ENCODE results near the gene WHRN.

Gene WHRN

GRCh38 chr9:114378016-114378415 lies 127.3 kb downstream of the WHRN start:
- DNase-seq (ENCODE audit: low spot score), result no peak

DNA sequence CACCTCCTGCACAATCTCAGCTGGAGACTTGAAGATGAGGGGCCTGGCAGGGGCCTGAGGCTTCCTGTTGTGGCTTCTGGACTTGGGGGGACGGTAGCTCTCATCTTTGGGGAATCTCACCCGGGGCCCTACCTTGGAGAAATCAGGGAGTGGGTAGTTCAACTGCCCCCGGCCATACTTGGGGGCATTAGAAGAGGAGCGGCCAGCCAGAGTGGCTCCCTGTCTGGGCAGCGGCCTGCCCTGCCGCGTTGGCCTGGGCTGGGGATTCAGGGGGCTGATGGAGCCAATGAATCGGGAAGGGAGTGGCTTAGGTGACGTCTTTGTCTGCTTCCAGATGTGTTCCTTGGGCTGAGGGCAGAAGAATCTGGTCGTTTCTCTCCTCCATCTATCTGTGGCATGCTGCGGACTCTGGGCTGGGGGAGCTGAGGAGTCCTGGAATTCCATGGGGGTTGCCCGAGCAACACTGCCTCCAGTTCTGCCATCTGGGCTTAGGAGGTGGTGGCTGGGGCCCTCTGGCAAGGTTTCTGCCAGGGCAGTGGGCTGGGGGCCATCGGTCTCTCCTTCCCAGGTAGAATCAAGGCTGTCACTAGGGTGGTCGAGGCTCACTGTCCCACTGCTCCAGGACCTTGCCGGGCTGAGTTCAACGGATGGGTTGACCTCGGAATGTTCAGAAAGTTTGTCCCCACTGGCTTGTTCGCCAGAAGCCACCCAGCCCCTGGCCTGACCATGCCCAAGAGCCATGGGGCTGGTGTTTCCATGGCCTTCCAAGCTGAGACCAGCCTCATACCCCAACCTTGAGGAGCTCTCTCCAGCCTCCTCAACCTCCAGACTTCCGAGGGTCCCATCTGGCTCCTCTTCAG lies 128.5 kb downstream of the WHRN start:
- no peak for DNase-seq (ENCODE audit: low spot score)

DNA sequence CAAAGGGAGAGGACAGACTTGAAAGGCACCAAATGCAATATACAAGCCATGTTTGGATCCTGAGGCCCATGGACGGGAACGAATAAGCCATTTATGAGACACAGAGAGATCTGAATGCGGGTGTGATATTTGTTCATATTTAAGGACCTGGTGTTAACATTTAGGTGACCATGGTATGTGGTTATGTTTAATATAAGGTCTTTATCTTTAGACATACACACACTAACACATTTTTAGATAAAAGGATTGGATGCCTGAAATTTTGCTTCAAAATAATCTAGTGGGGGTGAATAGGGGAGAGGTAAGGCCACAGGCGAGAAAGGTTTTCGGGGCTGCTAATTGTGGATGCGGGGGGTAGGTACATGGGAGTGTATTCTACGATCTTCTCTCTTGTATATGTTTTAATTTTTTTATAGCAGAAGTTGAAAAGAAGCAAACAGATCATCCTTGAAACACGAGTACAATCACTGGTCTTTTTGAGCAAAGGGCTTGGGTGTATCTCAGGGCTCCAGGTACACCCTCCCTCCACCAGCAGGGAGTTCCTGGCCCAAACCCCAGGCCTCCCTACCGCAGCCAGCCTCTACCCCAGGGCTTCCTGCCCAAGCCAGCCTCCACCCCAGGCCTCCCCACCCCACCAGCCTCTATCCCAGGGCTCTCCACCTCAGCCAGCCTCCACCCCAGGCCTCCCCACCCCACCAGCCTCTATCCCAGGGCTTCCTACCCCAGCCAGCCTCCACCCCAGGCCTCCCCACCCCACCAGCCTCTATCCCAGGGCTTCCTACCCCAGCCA lies 129.7 kb downstream of the WHRN start:
- no peak for DNase-seq (ENCODE audit: low spot score)

DNA sequence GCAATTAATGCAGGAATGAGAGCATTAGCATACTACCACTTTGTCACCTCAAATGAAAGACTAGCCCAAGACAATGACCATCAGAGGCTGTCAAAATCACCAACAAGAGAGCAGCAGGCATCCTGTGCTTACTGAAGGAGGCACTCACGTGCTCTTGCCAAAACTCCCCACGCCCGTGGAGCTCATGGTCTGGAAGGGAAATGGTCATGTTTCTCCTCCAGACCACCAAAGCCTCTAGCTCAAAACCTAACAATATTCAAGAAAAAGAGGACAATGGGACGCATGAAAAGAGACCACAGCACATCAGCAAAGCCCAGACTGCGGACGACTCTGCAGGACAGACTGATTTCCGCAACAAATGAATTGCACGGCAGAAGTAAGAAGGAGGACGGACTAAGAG lies 130.3 kb downstream of the WHRN start:
- DNase-seq (ENCODE audit: low spot score), result no peak

GRCh38 chr9:114373960-114374730 lies 131.1 kb downstream of the WHRN start:
- no peak for DNase-seq (ENCODE audit: low spot score)

DNA sequence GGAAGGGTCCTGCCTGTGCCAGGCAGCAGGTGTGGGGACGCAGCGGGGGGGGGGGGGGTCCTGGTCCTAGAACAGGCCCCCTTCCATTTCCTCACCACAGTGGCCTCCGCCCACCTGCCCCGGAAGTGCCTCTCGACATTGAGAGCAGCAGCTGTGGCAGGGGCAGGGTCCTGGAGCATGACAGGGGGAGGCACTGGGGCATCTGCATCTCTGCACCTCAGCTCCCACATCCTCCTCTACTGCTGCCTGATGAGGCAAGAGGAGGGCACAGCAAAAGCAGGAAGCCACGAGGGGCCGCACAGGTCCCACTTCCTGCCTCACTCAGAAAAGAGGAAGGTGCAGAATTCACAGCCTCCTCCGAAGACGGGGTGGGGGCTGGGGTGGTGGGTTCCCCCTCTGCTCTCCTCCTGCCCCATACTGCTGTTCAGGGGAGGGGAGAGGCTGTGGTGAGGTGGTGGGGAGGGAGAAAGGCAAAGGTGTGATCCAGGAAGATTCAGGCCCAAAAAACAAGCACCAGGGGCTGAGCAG lies 132.3 kb downstream of the WHRN start:
- DNase-seq (ENCODE audit: low spot score), result no peak

GRCh38 chr9:114371973-114372917 lies 133.0 kb downstream of the WHRN start:
- DNase-seq (ENCODE audit: low spot score), result no peak

DNA sequence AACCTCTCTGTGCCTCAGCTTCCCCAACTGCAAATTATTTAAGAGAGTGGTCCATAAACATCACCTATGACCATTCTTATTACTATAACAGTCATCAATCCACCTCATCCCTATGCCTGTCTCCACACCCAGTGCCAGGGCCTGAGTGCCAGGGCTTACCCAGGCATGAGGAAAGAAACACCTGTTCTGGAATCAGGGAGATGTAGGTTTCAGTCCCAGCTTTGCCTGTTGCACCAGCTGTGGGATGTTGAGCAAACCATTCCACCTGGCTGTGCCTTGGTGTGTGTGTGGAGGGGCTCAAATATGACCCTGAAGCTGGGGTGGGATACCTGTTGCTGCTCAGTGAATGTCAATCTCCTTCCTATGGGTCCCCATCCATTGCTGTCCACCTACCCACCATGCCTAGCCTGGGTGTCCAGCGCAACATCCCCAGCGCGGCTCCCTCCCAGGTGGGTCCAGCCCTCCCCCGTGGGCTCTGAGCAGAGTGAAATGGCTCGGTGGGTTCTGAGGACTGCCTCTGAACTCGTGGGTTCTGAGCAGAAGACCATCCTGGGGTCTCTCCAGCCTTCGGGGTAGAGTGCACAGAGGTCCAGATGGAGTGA lies 133.8 kb downstream of the WHRN start:
- DNase-seq (ENCODE audit: low spot score), result no peak

- DNase-seq (ENCODE audit: low spot score), result no peak
Observed at GRCh38 chr9:114370968-114371320, 134.3 kb downstream of the WHRN start.

- DNase-seq (ENCODE audit: low spot score), result no peak
Observed at GRCh38 chr9:114370251-114370967, 134.9 kb downstream of the WHRN start.

- no peak for DNase-seq (ENCODE audit: low spot score)
Observed at GRCh38 chr9:114369216-114370130, 135.8 kb downstream of the WHRN start.

GRCh38 chr9:114367772-114368569 lies 137.3 kb downstream of the WHRN start:
- DNase-seq (ENCODE audit: low spot score), result no peak

DNA sequence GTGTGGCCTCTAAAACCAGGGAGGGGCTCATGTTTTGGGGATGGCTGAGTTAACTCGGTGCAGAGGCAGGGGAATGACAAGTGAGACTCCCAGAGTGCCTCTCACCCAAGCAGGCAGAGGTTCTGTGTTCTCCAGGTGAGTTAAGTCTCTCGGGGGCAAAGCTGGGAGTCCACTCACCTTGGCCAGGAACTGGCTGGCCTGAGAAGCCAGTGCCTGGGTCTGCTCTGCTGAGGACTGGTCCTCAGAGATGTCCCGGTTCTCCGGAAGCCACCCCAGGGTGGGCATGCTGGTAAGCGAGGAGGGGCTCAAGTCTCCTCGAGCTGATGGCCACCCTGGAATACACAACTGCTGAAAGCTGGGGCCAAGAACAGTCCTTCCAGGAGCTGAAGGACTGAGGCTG lies 137.9 kb downstream of the WHRN start:
- DNase-seq (ENCODE audit: low spot score), result no peak

DNA sequence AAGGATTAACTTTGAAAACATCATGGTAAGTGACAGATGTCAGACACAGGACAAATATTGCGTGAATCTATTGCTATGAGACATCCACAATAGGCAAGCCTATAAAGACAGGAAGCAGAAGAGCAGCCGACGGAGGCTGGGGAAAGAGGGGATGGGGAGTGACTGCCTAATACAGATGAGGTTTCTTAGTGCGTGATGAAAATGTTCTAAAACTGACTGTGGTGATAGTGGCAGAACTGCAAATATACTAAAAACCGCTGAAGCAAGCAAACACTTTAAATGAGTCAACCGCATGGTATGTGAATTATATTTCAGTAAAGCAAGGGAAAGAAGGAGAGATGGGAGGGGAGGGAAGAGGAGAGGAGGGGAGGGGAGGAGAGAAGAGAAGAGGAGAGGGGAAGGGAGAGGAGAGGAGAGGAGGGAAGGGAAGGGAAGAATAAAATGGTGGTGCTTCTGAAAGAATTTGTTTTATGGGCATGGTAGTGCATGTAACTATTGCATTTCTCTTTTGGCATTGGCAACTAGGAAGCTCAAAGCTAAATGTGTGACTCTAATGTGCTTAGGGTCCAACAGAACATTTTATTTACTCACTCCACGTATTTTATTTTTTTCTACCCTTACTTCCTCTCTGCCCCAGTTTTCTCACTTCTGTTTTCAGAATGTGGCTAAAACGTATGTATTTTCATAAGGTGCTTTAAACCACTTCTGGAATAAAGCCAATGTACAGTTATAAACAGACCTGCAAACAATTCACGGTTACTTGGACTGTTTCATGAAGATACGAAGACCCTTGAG lies 138.7 kb downstream of the WHRN start:
- no peak for DNase-seq (ENCODE audit: low spot score)

DNA sequence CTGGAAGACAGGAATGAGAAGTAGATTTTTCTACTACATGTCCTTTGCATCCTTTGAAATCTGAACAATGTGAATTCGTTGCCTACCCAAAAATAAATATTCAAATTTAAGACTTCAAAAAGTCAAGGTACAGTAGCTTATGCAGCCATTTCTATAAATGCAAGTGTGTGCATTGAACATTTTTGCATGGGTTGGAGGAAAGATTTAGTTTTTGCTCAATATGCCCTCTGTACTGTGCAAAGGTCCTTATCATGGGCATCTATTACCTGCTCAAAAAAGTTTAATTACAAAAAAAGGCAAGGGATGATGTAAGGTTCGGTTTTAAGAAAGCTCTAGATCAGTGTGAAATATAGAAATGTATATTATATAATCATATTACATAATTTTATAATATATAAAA lies 140.1 kb downstream of the WHRN start:
- DNase-seq (ENCODE audit: low spot score), result no peak

DNA sequence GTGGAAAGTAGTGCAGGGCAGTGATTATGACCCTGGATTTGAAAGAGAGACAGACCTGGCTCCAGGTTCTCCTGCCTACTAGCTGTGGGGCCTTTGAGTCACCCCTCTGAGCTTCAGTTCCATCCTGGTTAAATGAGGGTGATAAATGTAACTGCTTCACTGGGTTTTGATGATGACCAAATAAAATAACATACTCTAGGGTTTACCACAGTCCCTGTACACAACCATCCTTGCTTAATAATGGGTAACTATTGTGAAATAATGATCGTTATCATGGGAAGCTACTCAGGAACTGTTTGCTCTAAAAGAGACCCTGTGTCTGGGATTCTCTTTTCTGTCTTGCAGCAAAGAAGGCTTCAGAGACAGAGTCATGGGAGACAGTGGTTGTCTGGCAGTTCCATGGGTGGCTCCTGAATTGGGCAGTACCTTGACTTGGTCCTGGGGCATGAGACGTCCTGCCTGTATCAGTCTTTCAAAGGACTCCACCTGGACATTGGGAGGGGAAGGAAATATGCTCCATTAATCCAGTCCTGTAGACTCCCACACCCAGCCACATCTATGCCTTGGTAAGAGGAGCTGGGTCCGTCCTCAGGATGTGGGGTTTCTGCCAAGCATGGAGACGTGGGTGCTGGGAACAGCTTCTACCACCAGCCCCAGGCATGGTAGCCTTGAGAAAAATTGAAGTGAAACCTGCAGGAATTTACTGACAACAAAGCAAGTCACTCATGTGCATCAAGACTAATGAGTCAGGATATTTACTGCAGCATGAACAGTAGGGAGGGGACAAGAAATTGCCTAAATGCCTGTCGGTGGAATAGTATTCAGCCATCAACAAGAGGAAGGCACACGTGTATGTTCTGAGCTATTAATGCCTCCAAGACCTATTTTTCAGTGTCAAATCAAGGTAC lies 140.9 kb downstream of the WHRN start:
- no peak for DNase-seq (ENCODE audit: low spot score)

Data from HuH-7.5 (cell line).